Chondrocyte (in vitro differentiated cells): ENCODE measurements around the gene BCL6B. TPM values are rescaled to one million over a fixed set of nuclear protein-coding genes. Genes with fewer than 3 reads are reported as not detected.
"Not testable (repeated sequence)": the region's sequence is repeated elsewhere in the genome, so short reads cannot be mapped to it uniquely, and the experiment has no call there.

Experiments
- DNase-seq: peaks from one replicate; pipeline ENCODE4 v3.0.0; 2021; ENCODE audit warnings: mixed read lengths, low spot score
- H3K27ac Mint-ChIP-seq: one replicate; pipeline ENCODE4 v1.8.0; 2021; ENCODE audit warnings: mild to moderate bottlenecking, moderate library complexity, mixed read lengths; ENCODE audit not compliant: unreplicated experiment
- H3K27me3 Mint-ChIP-seq: 2 replicates; pipeline ENCODE4 v1.8.0; 2021; ENCODE audit warnings: low read depth, mixed read lengths
- H3K36me3 Mint-ChIP-seq: 2 replicates; pipeline ENCODE4 v1.8.0; 2021; ENCODE audit warnings: low read depth, mixed read lengths
- H3K4me1 Mint-ChIP-seq: 2 replicates; pipeline ENCODE4 v1.8.0; 2021; ENCODE audit warnings: low read depth, mild to moderate bottlenecking, mixed read lengths
- H3K4me3 Mint-ChIP-seq: one replicate; pipeline ENCODE4 v1.8.0; 2021; ENCODE audit warnings: mild to moderate bottlenecking, moderate library complexity, mixed read lengths; ENCODE audit not compliant: unreplicated experiment
- H3K9me3 Mint-ChIP-seq: 2 replicates; pipeline ENCODE4 v1.8.0; 2021; ENCODE audit warnings: low read depth, mixed read lengths
- CTCF ChIP-seq: fragments of 200-600 bp; sonication (generic); IDR thresholded peaks from 2 replicates; pipeline ENCODE4 v1.5.0; 2021; ENCODE audit warnings: antibody characterized with exemption, mild to moderate bottlenecking, moderate library complexity
- total RNA-seq: library from RNA; stranded (reverse); gene quantifications from 3 replicates; pipeline ENCODE4 v1.2.1, GENCODE V29; 2021

Gene BCL6B
- total RNA-seq, 1 donor from 2014 or later = not detected

- peaks cover 6% of the 10 kb centered on the region for H3K27me3 Mint-ChIP-seq
- H3K27ac Mint-ChIP-seq = no peak overlapping the region
These were observed 19.8 kb downstream of the BCL6B start for GRCh38 chr17:7042501-7043181.

GRCh38 chr17:7043182-7043496 is 20.3 kb downstream of the BCL6B start:
- H3K4me3 Mint-ChIP-seq = peak overlapping the region; percentile 63
- no peak for TF ChIP-seq CTCF
- H3K36me3 Mint-ChIP-seq = no peaks in the 10 kb centered on the region
- H3K27me3 Mint-ChIP-seq = peaks cover 6% of the 10 kb centered on the region
- DNase-seq = no peak
- peaks cover 20% of the 10 kb centered on the region for H3K4me1 Mint-ChIP-seq
- H3K9me3 Mint-ChIP-seq = no peaks in the 10 kb centered on the region
- H3K27ac Mint-ChIP-seq = no peak overlapping the region

More at GRCh38 chr17:7042501-7043181, 19.8 kb downstream of the BCL6B start:
- Mint-ChIP-seq H3K9me3 (no peaks in the 10 kb centered on the region), H3K4me1 (peaks cover 20% of the 10 kb centered on the region), H3K4me3 (peak overlapping the region; percentile 63), H3K36me3 (no peaks in the 10 kb centered on the region)
- TF ChIP-seq CTCF = no peak
- DNase-seq = no peak

GRCh38 chr17:7043497-7044198 is 20.8 kb downstream of the BCL6B start, which contains the start of gene SLC16A11:
TSS of gene SLC16A11 (minus strand) at chr17:7044092. CDS start at chr17:7043513, 579 bp downstream.
- no peak for TF ChIP-seq CTCF
- Mint-ChIP-seq H3K9me3 (no peaks in the 10 kb centered on the region), H3K4me3 (peak within 1 kb of the TSS; percentile 63), H3K27ac (no peak within 1 kb of the TSS), H3K36me3 (no peaks in the 10 kb centered on the region), H3K27me3 (peaks cover 6% of the 10 kb centered on the region), H3K4me1 (peaks cover 20% of the 10 kb centered on the region)
- DNase-seq = no peak

GRCh38 chr17:7045492-7046126 is 22.8 kb downstream of the BCL6B start:
- H3K4me1 Mint-ChIP-seq = peaks cover 26% of the 10 kb centered on the region
- H3K27me3 Mint-ChIP-seq = peaks cover 6% of the 10 kb centered on the region
- no peaks in the 10 kb centered on the region for H3K36me3 Mint-ChIP-seq
- TF ChIP-seq CTCF = peak; percentile 96
- H3K9me3 Mint-ChIP-seq = no peaks in the 10 kb centered on the region
- DNase-seq = no peak
- H3K27ac Mint-ChIP-seq = no peak overlapping the region
- no peak overlapping the region for H3K4me3 Mint-ChIP-seq

- TF ChIP-seq CTCF = no peak
- H3K4me3 Mint-ChIP-seq = no peak overlapping the region
- no peak for DNase-seq
- H3K4me1 Mint-ChIP-seq = peaks cover 26% of the 10 kb centered on the region
- no peak overlapping the region for H3K27ac Mint-ChIP-seq
- no peaks in the 10 kb centered on the region for H3K9me3 Mint-ChIP-seq
- peaks cover 6% of the 10 kb centered on the region for H3K27me3 Mint-ChIP-seq
- H3K36me3 Mint-ChIP-seq = no peaks in the 10 kb centered on the region
These were observed 23.4 kb downstream of the BCL6B start for GRCh38 chr17:7046127-7046724.

- not testable (repeated sequence) for DNase-seq, H3K4me3 Mint-ChIP-seq, H3K27me3 Mint-ChIP-seq, H3K36me3 Mint-ChIP-seq, H3K9me3 Mint-ChIP-seq, H3K27ac Mint-ChIP-seq
- peaks cover 26% of the 10 kb centered on the region for H3K4me1 Mint-ChIP-seq
These were observed 24.0 kb downstream of the BCL6B start for GRCh38 chr17:7046725-7047397.
